HUES64 (cell line): Measurements from ENCODE around the gene RNF145.
"Not testable (repeated sequence)": the region's sequence is repeated elsewhere in the genome, so short reads cannot be mapped to it uniquely, and the experiment has no call there.

ENCODE experiments used
- H3K27ac ChIP-seq: 2 replicates; pipeline ENCODE4 v1.7.0; 2013; ENCODE audit warnings: low read depth, low read length, inconsistent platforms
- H3K27me3 ChIP-seq: 2 replicates; pipeline ENCODE4 v1.6.1; 2013; ENCODE audit warnings: mild to moderate bottlenecking, low read length; ENCODE audit not compliant: insufficient read depth
- H3K36me3 ChIP-seq: 2 replicates; pipeline ENCODE4 v1.6.1; 2013; ENCODE audit warnings: mild to moderate bottlenecking, low read length; ENCODE audit not compliant: insufficient read depth
- H3K4me1 ChIP-seq: 2 replicates; pipeline ENCODE4 v1.6.1; 2013; ENCODE audit warnings: mild to moderate bottlenecking, low read length, moderate library complexity; ENCODE audit not compliant: insufficient read depth
- H3K4me3 ChIP-seq: 2 replicates; pipeline ENCODE4 v1.5.1; 2013; ENCODE audit warnings: mild to moderate bottlenecking, low read length, moderate library complexity
- H3K9ac ChIP-seq: 2 replicates; pipeline ENCODE4 v1.6.1; 2013; ENCODE audit warnings: mild to moderate bottlenecking, low read depth, low read length
- H3K9me3 ChIP-seq: 2 replicates; pipeline ENCODE4 v1.6.1; 2013; ENCODE audit warnings: low read depth, low read length; ENCODE audit not compliant: insufficient read depth
- WGBS: fragments of 150-250, 120-280 bp; methylation state at CpG from one replicate; pipeline ENCODE4 v1.1.7; 2013; ENCODE audit warnings: missing lambda C conversion rate; 5-methylcytosine and 5-hydroxymethylcytosine counted together

The RNF145 gene

GRCh38 chr5:159178978-159179377 lies 30.4 kb downstream of the RNF145 start:
- H3K27ac ChIP-seq: no peak overlapping the region
- H3K4me1 ChIP-seq: peaks cover 16% of the 10 kb centered on the region; the same call in 1 of the 2 replicates
- no peaks in the 10 kb centered on the region for H3K9me3 ChIP-seq
- WGBS: 100% methylated on average over 2 of the region's 2 CpGs
- peaks cover 47% of the 10 kb centered on the region for H3K36me3 ChIP-seq
- no peak overlapping the region for H3K9ac ChIP-seq
- no peaks in the 10 kb centered on the region for H3K27me3 ChIP-seq
- no peak overlapping the region for H3K4me3 ChIP-seq

- 92% methylated on average over 1 of the region's 1 CpG for WGBS
- H3K4me1 ChIP-seq: peaks cover 9% of the 10 kb centered on the region; the same call in 1 of the 2 replicates
- H3K36me3 ChIP-seq: peaks cover 43% of the 10 kb centered on the region
- H3K27me3 ChIP-seq: no peaks in the 10 kb centered on the region
- no peak overlapping the region for H3K27ac ChIP-seq
- H3K9ac ChIP-seq: no peak overlapping the region
- H3K4me3 ChIP-seq: no peak overlapping the region
- no peaks in the 10 kb centered on the region for H3K9me3 ChIP-seq
Observed at GRCh38 chr5:159175547-159175946, 33.8 kb downstream of the RNF145 start.

DNA sequence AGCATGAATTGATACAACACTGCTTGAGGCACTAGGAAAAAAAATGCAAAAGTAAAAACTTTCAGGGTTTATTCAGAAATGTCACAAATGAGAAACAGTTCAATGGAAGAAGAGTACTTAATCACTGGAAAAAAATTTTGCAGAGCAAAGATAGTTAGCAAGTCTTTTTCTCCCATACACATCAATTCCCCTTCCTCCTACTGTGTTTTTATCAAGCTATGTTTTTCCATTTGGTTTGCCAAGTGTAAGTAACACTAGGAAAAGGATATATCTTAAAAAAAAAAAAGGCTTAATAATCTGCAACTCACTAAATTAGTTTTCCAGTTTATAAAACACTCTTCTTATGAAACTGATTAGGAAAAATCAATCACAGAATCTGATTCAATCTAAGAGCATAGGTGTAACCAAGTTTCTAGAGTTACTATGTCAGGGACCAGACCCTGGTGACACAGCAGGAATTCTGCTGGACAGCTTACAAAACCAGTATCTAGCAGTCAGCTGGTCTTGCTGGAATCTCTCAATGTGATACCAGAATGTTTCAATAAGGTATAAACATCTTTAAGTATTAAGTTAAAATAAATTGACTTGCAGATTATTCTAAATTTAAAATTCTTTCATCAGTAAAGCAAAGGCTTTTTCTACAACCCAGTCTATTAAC lies 34.7 kb downstream of the RNF145 start:
- H3K36me3 ChIP-seq: peaks cover 42% of the 10 kb centered on the region
- H3K9me3 ChIP-seq: no peaks in the 10 kb centered on the region
- no peak overlapping the region for H3K27ac ChIP-seq
- no peak overlapping the region for H3K4me3 ChIP-seq
- no peak overlapping the region for H3K9ac ChIP-seq
- peaks cover 7% of the 10 kb centered on the region; the same call in 1 of the 2 replicates for H3K4me1 ChIP-seq
- H3K27me3 ChIP-seq: no peaks in the 10 kb centered on the region

DNA sequence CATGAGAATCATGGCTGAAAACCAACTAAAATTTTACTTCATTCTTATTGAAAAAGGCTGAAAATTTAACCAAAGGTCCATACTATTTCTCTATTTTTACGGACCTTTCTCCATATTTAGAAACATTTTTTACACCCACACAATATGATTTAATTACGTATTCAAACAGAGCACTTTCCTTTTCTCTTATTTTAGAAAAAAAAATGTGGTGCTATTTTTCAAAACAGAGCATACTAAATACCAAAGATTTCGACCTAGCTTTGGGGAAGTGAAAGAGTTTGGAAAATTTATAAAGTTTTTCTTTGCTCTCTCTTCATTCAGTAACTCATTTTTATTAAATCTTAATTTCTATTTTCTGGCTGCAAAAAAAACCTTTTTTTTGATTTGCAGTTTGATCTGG lies 38.1 kb downstream of the RNF145 start:
- Histone ChIP-seq H3K27me3 (no peaks in the 10 kb centered on the region), H3K36me3 (peaks cover 37% of the 10 kb centered on the region), H3K27ac (no peak overlapping the region), H3K4me1 (no peaks in the 10 kb centered on the region; the same call in 1 of the 2 replicates), H3K4me3 (no peak overlapping the region), H3K9ac (no peak overlapping the region), H3K9me3 (no peaks in the 10 kb centered on the region)
- WGBS: 63% methylated on average over 2 of the region's 3 CpGs

DNA sequence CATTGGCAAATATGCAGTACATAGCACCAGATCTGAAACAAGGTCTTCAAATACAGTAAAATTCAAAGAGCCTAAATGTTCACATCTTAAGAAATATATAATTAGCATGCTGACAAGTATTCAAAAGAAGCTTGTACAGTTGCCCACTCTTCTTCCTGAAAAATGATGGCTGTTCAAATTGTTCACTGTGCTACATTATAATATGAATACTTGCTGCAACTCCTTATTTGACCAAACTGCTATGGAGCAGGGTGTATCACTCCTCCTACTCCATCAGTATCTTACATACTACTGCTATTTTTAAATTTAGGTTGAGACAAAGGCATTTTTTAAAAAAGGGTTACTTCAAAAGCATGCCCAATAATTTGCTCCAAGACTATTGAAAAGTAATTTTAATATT lies 39.3 kb downstream of the RNF145 start:
- Histone ChIP-seq H3K4me3 (no peak overlapping the region), H3K36me3 (peaks cover 31% of the 10 kb centered on the region), H3K4me1 (no peaks in the 10 kb centered on the region), H3K27ac (no peak overlapping the region), H3K9me3 (no peaks in the 10 kb centered on the region), H3K27me3 (no peaks in the 10 kb centered on the region), H3K9ac (no peak overlapping the region)

DNA sequence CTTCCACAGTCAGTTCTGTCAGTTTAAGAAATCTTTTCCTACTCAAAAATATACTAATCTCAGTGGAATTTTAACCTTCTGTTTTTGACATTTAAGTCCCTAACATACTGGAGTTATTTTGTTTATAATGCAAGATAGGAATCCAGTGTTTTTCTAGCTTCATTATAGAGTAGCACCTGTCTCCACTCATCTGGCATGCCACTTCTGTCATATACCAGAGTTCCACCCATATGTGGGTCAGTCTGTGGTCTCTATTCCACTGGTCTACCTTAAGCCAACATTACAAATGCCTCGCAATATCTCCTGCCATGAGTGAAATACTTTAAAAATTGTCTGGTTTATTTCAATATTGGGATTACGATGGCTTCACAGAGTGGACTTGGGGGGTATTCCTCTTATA lies 42.9 kb downstream of the RNF145 start:
- Histone ChIP-seq H3K9me3 (no peaks in the 10 kb centered on the region), H3K36me3 (peaks cover 34% of the 10 kb centered on the region), H3K4me3 (no peak overlapping the region), H3K9ac (no peak overlapping the region), H3K27ac (no peak overlapping the region), H3K4me1 (no peaks in the 10 kb centered on the region), H3K27me3 (no peaks in the 10 kb centered on the region)
- 100% methylated on average over 2 of the region's 2 CpGs for WGBS

DNA sequence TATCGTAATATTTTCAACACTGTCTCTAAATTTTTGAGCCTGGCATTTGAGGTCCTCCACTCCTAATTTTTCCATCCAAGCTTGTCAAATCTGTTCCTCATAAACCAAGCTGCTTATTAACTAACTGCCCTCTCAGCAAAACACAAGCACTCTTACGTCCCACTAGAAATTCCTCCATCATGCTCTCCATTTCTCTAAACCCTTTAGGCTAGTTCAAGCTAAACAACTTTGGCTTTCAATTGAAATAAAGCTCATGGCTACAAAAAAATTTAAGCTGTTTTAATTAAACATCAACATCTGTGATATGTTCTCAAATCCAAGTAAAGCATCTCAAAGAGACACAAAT lies 45.7 kb downstream of the RNF145 start:
- Histone ChIP-seq H3K4me1 (peaks cover 7% of the 10 kb centered on the region; the same call in 1 of the 2 replicates), H3K4me3 (no peak overlapping the region), H3K27ac (no peak overlapping the region), H3K27me3 (no peaks in the 10 kb centered on the region), H3K36me3 (peaks cover 61% of the 10 kb centered on the region), H3K9me3 (no peaks in the 10 kb centered on the region), H3K9ac (no peak overlapping the region)
- 90% methylated on average over 2 of the region's 2 CpGs for whole genome bisulfite sequencing

- whole genome bisulfite sequencing: 98% methylated on average over 1 of the region's 1 CpG
- H3K4me1 ChIP-seq: peaks cover 7% of the 10 kb centered on the region; the same call in 1 of the 2 replicates
- H3K27ac ChIP-seq: no peak overlapping the region
- H3K4me3 ChIP-seq: no peak overlapping the region
- H3K36me3 ChIP-seq: peaks cover 64% of the 10 kb centered on the region
- no peaks in the 10 kb centered on the region for H3K27me3 ChIP-seq
- H3K9me3 ChIP-seq: no peaks in the 10 kb centered on the region
- H3K9ac ChIP-seq: no peak overlapping the region
Observed at GRCh38 chr5:159163027-159163700, 46.2 kb downstream of the RNF145 start.

- H3K27me3 ChIP-seq: no peaks in the 10 kb centered on the region
- peaks cover 58% of the 10 kb centered on the region for H3K36me3 ChIP-seq
- H3K4me1 ChIP-seq: peaks cover 7% of the 10 kb centered on the region; the same call in 1 of the 2 replicates
- H3K4me3 ChIP-seq: no peak overlapping the region
- WGBS: 91% methylated on average over 7 of the region's 9 CpGs
- no peak overlapping the region for H3K9ac ChIP-seq
- H3K27ac ChIP-seq: no peak overlapping the region
- H3K9me3 ChIP-seq: no peaks in the 10 kb centered on the region
Observed at GRCh38 chr5:159161361-159162214, 47.8 kb downstream of the RNF145 start.

DNA sequence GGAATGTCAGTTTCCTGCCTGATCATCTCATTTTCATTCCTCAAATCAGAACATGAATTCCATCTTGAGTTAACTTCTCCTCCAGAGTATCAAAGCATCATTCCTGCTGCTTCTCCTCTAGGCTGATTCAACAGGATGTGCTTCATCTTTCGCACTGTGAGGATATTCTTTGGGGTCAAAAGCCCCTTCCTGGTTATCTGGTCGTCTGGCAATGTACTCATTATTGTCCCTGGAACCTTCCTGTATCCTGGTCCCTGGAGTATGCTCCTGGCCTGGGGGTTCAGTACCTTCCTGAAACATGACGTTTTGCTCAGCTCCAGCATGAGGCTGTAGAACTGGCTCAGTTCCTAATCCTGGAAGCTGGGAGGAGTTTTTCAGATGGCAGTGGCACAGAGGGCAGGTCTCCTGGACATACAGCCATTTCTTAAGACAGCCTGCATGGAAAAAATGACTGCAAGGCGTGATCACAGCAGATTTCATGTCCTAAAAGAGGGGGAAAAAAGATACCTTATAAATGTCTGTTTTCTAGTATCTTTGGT lies 50.7 kb downstream of the RNF145 start:
- H3K27me3 ChIP-seq, H3K4me3 ChIP-seq, H3K4me1 ChIP-seq, H3K27ac ChIP-seq, H3K9me3 ChIP-seq, H3K9ac ChIP-seq: not testable (repeated sequence)
- WGBS: 84% methylated on average over 4 of the region's 4 CpGs
- peaks cover 63% of the 10 kb centered on the region for H3K36me3 ChIP-seq

GRCh38 chr5:159157552-159157951 lies 51.8 kb downstream of the RNF145 start:
- Histone ChIP-seq H3K27me3 (no peaks in the 10 kb centered on the region), H3K4me1 (peaks cover 7% of the 10 kb centered on the region; the same call in 1 of the 2 replicates), H3K9me3 (no peaks in the 10 kb centered on the region), H3K9ac (no peak overlapping the region), H3K4me3 (no peak overlapping the region), H3K27ac (no peak overlapping the region), H3K36me3 (peaks cover 57% of the 10 kb centered on the region)
- whole genome bisulfite sequencing: 91% methylated on average over 1 of the region's 1 CpG
